ENCODE measurements around the gene DCAKD.

Gene DCAKD, protein sequence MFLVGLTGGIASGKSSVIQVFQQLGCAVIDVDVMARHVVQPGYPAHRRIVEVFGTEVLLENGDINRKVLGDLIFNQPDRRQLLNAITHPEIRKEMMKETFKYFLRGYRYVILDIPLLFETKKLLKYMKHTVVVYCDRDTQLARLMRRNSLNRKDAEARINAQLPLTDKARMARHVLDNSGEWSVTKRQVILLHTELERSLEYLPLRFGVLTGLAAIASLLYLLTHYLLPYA

DNA sequence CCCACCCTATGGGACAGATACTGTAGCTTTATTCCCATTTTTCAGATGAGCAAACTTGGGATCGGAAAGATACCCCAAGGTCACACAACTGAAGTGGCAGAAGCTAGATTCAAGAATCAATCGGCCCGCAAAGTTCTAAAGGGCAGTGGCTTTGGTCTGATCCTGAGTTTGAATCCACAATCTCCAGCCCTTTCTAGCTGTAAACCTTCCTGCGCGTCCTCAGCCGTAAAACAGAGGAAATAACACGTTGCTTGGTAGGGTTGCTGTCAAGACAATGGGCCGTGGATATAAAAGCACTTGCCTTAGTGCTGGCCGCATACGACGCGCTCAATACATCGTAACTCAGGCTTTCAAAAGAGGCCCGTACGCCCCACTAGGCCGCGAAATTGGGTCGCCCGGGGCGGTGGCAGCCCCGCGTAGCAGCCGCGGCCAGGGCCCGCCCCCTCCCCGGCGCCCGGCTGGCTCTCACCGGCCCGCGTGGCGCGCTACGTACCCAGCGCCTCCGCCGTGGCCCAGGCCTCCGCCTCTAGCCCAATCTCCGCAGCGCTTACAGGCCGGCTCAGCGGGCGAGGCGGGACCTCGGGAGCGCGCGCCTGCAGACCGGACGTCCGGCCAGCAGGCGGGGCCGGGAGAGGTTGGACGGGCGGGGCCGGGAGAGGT lies at the start of gene DCAKD:
Gene DCAKD, minus strand, starts transcription at position 573 of the 660 bp plus-strand sequence. CDS start 16,747 bp downstream, outside the sequence.
- peak; percentile 89 for DNase-seq

DNA sequence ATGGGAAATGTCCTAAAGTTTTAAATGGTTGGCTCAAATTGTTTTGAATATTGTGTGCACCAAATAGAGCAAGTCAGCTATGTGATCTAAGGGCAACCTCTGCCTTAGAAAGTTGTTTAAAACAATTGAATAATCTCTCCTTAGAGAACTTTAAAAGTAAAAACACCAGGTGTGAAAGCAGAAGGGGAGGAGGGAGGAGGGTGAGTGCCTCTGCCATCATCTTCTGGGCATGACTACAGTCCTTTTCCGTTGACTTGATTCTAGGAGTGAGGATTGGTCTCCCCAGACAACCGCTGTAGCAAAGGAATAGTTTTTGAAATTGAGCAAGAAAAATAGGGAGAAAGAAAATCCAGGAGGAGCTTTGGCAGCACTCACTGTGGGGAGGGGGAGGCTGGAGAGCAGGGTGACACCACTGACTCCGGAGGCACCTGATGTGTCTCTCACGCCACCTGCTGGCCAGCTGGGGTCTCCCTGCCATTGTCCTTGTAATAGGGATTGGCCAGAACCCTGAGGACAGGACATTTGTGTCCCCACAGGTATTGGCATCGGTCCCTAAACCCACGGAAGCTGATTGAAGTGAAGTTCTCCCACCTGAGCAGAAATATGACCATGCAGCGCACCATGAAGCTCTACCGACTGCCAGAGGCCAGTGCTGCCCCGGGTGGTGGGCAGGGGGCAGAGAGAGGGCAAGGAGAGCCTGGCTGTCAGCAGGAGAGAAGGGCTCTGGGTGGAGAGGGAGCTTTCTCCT lies 47.6 kb upstream of the DCAKD start:
- peak; percentile 80 for DNase-seq

DNA sequence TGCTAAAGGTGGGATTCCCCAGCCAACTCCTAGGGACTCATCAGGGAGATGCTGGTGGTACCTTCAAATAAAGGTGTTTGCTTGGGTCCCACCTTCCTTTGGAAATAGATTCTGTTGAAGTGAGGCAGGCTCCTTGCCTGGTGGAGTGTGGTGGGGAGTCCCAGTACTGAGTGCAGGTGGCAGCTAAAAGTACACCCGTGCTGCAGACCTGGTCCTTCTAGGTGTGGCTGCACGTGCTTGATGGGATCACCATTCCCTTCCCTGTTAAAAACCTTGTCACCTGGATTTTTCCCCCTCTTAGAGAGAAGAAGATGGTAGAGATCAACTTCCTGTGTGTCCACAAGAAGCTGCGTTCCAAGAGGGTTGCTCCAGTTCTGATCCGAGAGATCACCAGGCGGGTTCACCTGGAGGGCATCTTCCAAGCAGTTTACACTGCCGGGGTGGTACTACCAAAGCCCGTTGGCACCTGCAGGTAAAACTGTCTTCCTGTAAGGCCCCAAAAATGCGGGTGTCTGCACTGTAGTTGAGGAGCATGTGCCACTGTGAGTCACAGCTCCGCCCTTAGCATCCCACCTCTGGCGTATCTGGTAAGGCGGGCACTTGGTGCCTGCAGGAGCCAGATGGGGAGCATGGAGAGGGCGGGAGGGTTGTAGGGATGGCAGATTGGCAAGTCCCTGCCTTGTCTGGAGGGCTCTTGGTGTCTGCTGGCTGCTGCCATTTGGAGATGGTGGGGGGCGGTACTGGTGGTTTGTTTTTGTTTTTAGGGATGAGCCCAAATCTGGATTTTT lies 46.8 kb upstream of the DCAKD start:
- DNase-seq: no peak

DNA sequence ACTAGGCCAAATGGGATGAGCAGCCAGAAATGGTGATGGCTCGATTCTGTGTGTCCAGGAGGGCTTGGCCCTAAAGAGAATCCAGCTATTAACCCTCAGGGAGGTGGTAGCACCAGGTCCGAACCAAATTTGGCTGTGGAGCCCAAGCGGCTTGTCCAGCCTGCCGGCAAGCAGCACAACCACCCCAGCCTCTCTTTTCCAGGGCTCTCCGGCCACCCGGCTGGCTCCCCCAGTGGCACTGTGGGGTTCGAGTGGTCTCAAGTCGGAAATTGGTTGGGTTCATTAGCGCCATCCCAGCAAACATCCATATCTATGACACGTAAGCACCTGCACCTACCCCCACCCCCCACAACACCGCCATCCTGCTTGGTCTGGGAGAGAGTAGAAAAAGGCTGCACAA lies 45.5 kb upstream of the DCAKD start:
- DNase-seq: no peak

DNA sequence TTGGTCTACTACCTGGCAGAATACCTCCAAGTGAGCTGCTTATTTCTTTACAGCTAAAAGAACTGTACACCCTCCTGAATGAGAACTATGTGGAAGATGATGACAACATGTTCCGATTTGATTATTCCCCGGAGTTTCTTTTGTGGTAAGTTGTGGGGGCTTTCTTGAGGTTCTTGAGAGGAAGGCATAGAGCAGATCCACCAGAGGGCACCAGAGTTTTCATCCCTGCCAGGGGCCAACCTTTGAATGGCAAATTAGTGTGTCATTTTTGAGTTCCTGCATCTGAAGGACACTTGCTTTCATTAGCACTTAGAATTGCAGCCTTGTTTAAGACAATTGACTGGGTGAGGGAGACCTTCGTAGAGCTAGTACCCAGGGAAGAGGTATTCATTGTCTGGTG lies 44.7 kb upstream of the DCAKD start:
- no peak for DNase-seq

DNA sequence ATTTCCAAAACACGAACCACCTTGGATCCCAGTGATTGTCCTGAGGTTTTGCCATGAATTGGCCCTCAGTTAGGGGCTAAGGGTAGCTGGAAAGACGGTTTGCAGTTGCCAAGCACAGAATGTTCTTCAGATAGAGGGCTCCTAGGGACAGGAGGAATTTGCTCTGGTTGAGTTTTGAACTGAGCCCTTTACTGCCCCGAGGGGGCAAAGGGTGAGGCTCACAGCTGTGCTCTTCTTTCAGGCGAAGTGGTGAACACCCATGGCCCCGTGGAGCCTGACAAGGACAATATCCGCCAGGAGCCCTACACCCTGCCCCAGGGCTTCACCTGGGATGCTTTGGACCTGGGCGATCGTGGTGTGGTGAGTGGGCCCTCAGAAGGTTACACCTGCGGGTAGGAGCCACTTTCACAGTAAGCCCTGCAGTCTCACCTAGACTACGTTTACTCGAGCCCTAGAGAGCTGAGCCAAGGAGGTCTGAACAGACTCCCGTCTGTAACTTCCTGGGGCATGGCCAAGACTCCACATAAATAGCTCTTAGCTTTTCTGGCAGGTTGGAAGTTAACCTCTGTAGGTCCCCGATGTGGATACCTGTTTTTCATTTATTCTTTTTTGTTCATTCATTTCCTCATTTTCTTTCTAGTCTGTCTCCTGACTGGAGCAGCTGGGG lies 42.1 kb upstream of the DCAKD start:
- no peak for DNase-seq

DNA sequence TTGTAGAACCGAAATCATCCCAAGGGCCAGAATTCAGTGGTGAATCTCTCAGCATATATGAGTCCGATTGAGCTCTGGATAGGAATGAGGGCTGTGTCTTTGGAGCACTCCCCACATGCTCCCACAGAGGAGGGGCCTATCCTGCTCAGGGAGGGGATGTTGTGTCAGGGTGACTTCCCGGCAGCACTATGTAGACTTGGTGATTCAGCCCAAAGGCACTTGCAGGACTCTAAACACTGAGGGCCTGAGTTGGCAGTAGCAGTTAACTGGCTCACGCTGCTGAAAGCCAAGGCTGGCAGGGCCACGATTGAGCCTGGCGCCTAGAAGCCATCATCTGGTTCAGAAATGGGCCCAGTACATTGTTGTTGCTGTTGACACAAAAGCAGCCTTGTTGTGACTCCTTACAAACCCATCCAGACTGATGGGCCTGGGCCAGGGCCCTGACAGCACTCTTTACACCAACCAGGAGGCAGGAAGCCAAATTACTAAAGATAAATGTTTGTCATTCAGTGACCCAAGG lies 41.5 kb upstream of the DCAKD start:
- no peak for DNase-seq

DNA sequence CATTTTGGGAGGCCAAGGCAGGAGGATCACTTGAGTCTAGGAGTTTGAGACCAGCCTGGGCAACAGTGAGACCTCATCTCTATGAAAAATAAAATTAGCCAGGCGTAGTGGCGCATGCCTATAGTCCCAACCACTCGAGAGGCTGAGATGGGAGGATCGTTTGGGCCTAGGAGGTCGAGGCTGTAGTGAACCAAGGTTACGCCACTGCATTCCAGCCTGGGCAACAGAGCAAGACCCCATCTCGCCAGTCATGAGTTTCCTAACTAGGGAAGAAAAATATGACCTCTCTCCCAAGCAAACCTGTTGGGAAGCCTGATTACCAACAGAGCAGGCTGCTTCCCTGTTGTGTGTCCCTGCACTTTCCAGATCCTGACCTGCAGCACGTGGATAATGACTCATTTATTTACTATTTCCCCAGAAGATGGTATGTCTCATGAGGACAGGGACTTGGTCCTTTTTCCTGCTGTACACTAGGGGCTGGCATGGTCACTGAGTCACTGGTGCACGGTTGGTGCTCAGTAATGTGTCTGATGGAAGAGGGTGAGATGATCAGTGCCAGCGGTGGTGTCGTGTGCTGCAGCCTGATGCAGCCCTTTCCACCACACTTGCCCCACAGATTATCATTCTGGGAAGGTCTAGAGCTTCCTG lies 40.5 kb upstream of the DCAKD start:
- no peak for DNase-seq

DNA sequence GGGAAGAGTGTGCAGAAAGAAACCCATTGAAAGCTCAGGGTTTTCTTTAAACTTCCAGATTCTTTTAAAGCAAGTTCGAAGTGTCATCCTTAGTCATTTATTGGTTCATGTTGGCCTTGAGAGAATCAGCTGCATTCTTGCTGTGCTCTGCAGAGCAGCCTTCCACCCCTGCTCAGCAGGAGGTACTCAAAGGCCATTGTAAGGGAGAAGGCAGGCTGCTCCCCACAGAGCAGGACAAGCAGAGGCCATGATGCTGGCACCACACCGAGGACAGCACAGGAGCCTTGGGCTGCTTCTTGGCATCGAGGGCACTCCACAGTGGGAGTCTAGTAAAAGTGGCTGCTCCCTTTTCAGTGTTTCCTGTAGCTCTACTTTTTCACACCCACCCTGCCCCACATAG lies 39.3 kb upstream of the DCAKD start:
- no peak for DNase-seq

DNA sequence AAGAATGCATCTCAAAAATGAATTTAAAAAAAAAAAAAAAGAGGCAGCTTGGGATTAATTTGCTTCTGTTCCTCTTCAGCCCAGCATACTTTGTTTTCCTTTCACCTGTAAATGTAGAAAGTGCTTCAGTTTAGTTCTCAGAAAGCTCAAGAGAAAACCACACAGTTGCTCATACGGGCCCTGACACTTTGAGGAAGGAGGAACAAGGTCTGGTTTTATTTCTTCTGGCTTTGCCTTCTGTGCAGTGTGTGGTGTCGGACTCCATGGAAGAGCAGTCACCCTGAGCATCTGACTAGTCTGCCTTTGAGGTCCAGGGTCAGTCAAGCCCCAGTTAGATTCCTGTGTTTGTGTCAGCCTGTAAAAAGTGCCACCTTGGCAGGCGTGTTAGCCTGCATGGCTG lies 37.3 kb upstream of the DCAKD start:
- DNase-seq: no peak

DNA sequence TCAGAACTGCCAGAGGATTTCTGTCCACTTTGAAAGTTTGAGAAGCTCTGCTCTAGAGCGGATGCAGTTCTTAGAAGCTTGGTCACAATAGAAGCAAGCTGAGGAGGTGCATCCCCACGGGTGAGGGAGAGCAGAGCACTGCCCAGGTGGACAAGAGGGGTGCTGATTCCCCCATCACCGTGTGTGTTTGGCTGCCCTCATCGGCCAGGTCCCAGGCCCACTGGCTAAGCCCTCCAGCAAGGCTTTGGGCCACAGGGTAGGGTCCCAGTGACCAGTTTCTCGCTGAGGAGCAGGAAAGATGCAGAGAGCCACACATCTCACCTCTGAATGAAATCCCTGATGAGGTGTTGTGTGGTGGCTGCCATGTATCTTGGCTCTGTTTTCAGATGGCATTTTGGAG lies 36.5 kb upstream of the DCAKD start:
- DNase-seq: no peak

DNA sequence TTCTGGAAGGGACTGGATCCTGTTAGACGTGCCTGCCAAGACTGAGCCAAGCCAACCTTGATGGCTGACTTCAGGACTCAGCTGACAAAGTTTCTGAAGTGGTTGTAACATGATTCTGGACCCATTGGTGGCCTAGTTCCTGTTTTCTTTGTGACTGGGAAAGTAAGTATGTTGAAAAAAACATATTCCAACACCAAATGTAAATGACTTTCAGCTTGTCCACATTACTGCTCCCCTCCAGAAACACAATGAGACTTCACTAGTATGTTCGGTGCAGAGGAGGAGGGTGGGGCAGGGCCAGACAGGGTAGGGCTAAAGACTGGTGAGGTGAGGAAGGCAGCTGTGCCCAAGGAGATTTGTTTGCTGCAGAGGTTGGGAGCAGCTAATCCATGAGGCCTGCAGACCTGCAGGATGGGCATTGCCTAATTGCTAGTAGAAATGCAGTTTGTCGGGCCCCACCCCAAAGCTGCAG lies 36.1 kb upstream of the DCAKD start:
- DNase-seq: no peak

DNA sequence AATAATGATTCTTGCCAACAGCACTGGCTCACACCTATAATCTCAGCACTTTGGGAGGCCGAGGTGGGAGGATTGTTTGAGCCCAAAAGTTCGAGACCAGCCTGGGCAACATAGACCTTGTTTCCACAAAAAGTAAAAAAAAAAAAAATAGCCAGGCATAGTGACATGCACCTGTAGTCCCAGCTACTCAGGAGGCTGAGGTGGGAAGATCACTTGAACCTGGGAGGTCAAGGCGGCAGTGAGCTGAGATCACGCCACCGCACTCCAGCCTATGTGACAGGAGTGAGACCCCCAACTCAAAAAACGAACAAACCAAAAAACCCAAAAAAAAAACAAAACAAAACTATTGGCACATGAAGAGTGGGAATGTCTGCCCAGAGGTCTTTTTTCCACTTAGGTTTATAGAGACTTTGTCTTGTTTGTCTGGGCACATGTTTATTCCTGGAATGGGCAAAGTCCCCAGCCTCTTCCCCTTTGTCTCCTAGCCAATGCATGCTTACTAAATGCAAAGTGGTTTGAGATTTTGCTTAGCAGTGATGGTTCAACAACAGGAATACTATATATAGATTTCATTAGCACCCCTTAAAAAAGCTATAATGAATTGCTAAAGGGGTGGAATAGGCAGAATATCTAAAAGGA lies 35.6 kb upstream of the DCAKD start:
- DNase-seq: no peak

DNA sequence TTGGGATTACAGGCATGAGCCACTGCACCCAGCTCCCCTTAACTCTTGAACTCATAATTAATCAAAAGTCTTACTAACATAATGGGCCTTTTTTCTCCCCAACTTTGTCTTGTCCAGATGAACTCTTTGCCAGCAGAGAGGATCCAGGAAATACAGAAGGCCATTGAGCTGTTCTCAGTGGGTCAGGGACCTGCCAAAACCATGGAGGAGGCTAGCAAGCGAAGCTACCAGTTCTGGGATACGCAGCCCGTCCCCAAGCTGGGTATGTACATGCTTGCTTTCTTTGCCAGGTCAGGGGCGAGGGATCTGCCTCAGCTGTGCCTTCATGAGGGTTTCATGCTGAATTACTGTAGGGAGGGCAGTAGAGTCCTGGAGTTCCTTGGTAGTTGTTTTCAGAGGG lies 35.0 kb upstream of the DCAKD start:
- no peak for DNase-seq

DNA sequence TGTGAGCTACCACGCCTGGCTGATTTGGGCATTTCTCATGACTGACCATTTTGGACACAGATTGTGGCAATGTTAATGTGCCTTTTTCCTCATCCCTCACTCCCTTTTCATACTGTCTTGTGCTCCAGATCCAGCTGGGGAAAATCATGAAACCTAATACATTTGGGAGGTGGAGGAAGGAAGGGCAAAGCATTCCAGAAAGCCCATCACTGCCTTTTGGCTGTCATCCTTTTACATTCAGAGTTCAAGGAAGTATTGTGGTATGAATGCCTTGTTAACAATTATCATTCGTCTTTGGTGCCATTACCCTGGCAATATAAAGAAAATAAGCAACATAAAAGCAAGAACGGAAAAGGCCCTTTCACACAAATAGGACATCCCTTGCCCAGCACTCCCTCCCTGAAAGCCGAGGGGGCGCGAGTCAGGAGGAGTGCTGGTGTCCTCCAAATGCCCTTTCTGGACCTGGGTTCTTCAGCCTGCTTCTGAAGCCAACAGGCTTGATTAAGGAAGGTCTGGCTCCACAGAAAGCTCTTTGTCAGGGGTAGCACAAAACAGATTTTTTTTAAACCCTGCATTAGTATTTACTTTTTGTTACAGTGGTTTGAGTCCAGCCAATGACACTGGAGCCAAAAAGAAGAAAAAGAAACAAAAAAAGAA lies 29.7 kb upstream of the DCAKD start:
- no peak for DNase-seq

DNA sequence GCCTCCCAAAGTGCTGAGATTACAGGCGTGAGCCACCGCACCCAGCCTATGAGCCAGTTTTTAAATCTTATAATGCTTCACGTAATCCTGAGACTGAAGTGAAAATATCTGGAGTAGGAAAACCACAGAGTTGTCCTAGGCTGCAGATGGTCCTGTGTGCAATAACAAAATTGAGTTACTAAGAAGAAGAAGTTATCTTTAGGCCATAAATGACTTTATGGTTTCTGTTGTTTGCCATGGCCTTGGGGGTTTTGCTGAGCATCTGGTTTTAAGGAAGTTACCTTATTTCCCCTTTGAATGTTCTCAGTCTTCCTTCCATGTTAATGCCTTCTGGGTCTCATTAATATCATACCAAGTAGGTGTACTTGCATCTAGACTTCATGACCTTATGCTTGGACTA lies 26.2 kb upstream of the DCAKD start:
- no peak for DNase-seq

DNA sequence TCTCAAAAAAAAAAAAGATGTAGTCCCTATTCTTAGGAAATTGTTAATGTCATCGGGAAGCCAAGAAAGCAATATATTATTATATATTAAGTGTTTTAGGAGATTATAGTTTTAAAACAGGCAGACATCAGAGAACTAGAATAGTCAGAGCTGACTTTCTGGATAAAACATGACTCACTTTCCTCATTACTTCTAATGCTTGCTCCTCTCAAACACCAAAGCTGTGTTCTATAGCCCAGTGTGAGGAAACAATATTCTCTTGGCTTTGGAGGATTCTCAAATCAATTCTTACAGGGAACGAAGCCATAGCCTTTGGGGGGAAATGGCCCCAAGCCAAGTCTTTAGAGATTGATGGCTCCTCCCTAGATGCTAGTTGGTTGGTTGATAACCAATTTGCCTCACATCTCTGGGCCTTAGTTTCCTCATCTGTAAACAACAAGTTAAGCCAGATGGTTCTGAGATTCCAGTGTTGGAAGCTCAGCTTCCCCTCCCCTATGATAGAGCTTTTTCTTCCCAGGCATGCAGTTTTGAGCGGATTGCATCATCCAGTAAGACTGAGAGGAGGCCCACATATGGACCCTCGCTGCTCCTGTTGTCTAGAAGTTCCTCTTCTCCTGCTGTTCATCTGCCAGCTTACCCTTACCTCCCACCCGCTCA lies 22.1 kb upstream of the DCAKD start:
- DNase-seq: no peak

DNA sequence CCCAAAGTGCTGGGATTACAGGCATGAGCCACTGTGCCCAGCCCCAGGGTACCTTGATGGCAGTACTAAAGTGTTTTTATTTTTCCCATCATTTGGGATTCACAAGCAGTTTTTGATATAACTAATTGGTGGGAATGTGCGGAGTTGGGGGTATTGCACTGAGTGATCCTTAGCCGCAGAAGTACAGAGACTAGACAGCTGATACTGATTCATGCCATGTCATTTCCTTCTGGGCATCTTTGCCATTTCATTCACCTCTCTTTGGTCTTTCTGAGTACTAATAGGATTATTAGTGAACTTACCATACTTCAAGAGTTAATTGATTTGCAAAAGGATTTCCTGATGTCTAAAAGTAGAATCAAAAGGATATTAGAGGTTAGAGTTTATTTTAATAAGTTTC lies 19.4 kb upstream of the DCAKD start:
- DNase-seq: no peak

DNA sequence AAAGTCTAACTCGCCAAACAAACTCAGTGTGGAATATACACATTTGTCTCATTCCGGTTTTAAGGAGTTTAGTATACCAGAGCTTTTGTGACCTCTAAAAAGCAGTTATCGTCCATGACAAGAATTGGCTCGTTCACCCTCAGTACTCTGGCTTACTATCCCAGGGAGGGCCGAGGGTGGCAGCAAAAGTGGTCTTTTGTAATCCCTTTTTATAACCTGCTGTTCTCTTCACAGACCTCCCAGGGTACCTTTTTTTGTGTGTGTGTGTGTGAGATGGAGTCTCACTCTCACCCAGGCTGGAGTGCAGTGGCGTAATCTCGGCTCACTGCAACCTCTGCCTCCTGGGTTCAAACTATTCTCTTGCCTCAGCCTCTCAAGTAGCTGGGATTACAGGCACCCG lies 18.6 kb upstream of the DCAKD start:
- DNase-seq: no peak

DNA sequence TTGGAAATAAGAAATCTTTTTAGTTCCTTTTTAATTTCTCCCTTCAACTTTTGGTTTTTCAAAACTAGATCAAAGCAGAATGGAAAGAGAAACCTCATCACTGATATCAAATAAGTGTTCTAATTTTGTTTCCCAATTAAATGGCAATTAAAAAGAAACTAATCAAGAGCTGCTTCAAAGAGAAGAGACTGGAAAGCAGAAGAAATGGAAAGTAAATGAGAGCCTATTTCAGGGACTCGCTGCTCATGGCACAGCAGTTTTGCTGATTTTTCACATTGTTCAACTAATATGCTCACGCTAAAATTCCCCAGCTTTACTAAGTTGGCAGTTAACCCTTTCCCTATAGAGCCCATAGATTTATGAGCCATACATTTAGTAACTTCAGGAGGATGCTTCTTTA lies 16.2 kb upstream of the DCAKD start:
- DNase-seq: no peak

Measured in activated CD4-positive, CD25-positive, alpha-beta regulatory T cell treated with anti-CD3 and anti-CD28 coated beads, Interleukin-2, amount 50 U/mL, for 72 hours (primary cell).